GM18951 (cell line): ENCODE data around the gene MRPS27.

ENCODE experiments used
- POLR2A ChIP-seq: IDR thresholded peaks from 4 replicates; pipeline ENCODE4 v1.6.1; 2011; ENCODE audit warnings: mild to moderate bottlenecking; ENCODE audit not compliant: insufficient read length, insufficient read depth; ENCODE audit errors: extremely low read depth
- in situ Hi-C: fragments of 300-500 bp; cut with MboI; formaldehyde crosslinking; loops from one replicate; pipeline ENCODE4 v1.12.0; 2022; ENCODE audit warnings: low sequenced_read_pairs, mixed read lengths, inconsistent platforms; ENCODE audit not compliant: unreplicated experiment

The MRPS27 gene

DNA sequence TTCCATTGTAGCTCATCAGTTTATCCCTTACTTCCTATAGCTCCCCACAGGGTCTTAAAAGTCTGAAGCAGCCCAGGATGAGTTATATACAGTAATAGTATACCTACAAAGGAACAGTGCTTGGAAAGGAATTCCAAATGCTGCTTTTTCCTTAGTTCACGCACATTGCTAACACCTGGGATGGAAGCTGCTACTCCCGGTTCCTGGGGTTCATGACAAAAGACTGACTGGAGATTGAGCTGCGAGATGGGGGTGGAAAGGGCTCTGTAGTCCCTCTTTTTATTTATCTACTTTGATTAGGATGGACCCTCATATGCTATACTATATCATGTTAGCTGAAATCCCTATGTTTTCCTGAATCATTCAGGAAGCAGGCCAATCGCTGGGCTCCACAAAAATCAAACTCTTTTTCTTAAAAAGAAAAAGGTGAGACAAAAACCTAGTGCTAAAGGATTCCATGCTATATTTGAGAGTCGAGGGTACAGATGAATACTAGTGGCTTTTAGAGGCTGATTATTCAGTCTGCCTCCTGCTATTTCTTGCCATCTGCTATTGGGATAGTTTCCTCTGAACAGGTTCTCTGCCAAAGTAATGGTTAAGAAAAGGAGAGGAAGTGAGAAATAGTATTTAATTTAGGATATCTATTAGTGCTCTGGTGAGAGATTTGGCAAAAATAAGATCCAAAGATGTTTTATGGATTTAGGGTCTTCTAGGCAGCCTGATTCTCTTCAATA, 81.2 kb downstream of the MRPS27 start:
- in situ Hi-C loops: no loop called here
- no peak for TF ChIP-seq POLR2A

DNA sequence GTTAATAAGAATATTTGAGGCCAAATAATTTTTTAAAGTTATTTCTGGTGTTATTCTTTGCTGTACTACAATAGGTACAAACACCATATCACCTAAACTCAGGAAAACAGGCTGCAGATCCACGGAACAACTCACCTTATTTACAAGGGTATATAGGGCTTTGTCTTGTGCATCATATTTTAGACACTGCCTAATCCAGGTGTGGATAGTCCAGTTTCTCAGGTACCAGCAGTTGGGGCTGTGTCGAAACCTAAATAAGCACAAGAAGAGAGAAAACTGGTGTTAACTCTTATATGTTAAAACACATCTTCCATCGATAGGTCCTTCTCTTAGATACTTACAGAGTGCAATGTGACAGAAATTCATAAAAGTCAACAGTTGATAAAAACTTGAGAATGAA, 82.2 kb downstream of the MRPS27 start:
- in situ Hi-C loops: no loop called here
- no peak for TF ChIP-seq POLR2A

DNA sequence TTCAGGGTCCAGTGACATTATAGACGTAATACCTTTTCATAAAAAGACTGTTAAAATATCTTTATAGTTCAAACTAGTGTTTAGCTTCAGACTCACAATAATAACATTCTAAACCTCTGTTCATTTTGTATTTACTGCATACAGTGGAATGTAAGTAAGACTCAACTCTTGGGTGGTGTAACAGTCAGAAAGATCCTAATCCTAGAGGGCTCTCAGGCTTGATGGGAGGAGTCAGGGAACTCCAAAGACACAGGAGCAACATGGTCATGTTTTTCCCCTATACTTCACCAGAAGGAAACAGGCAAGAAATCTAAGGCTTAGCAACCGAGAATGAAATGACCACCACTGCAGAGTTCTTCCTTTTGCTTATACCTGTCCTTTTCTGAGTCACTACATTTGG, 82.6 kb downstream of the MRPS27 start:
- TF ChIP-seq POLR2A: no peak
- in situ Hi-C loops: no loop called here

DNA sequence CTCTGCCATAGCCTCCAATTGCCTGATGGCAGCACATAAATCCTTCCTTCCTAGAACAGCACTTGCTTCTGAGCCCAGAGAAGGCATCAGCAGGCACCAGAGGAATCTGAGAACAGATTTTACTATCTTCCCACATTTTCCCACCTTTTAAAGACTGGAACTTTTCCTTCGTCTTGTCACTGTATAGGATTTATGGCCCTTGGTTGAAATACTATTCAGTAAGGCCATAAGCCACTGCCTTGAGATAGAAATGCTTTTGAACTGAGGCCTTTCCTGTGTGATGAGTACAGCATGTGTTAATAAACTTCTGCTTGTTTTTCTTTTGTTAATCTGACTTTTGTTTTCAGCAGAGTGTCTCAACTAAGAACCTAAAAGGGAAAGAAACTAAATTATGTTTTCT, 84.3 kb downstream of the MRPS27 start:
- no peak for TF ChIP-seq POLR2A
- in situ Hi-C loops: no loop called here

DNA sequence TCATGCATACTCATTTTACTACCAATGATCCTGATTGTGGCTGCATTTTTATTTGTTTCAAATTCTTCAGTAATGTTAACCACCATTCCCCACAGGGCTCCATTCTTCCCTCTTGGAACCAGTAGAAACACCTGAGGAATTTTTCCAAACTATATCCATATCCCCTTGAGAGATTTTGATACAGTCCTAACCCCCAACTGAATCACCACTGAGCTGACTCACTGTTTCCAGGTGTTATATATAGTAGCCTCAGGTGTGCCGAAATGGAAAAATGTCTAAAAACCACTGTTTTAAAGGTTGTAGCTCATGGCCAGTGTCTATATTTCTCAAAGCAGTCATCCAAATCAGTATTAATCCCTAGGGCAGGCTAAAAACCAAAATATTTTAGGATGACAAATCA, 85.2 kb downstream of the MRPS27 start:
- in situ Hi-C loops: no loop called here
- TF ChIP-seq POLR2A: no peak

DNA sequence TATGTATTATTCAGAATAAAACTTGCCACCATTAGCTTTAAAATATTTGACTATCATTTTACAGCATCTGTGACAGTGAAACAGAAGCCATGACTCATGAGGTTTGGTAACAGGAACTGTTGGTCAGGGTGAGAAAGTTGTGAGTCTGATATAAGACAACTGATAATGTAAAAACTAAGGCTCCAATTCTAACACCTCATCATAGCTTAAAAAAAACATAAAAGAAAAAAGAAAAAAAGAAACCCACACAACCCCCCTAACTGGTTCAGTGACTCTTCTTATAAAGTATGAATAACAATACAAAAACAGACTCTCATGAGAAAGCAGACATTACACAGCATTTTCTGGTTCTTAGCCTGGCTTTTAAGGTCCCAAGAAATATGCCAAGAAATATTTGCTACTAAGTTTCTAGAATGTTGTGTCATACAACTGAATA, 85.8 kb downstream of the MRPS27 start:
- TF ChIP-seq POLR2A: no peak
- in situ Hi-C loops: no loop called here

DNA sequence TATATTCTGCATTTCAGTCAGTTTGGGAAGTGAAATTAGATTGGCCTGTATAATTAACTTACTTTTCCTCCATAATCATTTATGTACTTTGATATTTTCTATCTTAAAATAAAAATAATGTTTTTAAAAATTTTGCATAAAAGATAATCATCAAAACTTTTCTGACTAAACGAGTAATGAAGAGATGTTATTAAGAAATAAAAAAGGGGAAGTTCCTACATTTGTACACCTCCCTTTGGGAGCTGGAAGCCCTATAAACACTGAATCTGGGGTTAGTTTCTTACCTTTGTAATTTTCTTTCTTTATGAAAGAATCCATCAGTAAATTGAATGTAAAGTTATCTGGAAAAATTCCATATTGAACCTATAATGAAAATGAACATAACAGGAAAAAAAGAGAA, 86.2 kb downstream of the MRPS27 start:
- no peak for TF ChIP-seq POLR2A
- in situ Hi-C loops: no loop called here

DNA sequence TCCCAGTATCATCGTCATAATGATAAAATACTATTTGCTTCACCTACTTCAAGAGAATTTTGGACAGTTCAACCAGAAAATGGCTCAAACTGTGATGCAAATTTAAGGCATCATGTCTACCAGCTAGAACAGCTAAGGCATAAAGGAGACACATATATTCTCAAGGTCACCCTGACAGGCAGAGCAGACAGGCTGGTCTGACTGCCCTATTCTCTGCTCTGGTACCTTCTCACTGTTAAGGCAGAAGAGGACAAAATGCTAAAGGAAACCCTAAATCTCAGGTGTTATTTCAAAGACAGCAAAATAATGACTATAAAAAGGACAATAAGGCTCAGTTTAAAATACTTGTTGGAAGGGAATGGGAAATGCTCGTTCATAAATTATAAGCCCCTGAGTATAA, 87.2 kb downstream of the MRPS27 start:
- in situ Hi-C loops: no loop called here

DNA sequence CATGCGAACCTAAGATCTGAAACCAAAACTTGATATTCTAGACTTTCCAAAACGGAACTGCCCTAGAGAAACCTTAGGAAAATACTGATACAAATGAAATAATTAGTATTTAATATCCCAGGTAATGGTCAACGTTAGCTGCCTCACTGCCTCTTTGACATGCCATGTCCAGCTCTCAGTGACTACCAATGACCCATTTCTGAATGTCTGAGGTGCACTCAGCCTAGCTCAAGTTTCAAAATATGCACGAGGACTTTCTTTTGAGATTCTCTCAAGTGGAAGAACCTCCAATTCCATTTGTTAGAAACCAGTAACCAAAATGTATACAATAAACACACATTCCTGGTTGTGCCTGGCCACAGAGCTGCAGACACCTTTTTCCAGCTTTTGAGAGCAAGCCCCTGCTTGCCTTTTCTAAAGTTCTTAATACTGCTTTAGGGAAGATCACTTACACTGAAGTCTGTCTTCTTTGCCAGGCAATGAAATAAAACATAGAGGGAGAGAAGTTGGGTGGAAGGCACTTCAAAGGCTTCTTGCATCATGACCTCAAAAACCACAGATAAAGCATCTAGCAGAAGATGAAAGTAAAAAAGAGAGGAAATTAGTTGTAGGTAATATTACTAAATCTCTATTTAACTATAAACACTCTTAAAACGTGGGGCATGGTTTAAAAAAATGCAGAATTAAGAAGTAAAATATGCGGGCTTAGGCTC, 87.9 kb downstream of the MRPS27 start:
- TF ChIP-seq POLR2A: no peak
- in situ Hi-C loops: no loop called here

More for the DNA sequence above, 87.2 kb downstream of the MRPS27 start:
- TF ChIP-seq POLR2A: no peak

DNA sequence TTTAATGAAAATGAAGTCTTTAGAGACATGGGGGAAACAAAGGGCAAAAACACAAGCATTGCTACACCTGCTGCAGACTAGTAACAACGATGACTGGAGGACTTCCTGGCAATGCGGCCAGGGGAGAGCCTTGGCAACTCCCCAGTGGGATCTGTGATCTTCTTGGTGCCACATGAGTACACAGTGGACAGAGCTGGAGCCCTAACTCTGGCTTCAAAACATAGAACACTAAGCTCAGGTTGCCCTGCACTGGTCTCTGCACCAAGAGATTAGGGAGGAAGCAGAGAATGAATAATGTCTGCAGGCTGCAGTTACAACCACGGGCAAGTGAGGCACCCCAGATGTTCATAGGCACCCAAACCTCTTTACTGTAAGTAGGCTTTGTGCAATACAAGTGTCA, 91.1 kb downstream of the MRPS27 start:
- TF ChIP-seq POLR2A: no peak
- in situ Hi-C loops: no loop called here

DNA sequence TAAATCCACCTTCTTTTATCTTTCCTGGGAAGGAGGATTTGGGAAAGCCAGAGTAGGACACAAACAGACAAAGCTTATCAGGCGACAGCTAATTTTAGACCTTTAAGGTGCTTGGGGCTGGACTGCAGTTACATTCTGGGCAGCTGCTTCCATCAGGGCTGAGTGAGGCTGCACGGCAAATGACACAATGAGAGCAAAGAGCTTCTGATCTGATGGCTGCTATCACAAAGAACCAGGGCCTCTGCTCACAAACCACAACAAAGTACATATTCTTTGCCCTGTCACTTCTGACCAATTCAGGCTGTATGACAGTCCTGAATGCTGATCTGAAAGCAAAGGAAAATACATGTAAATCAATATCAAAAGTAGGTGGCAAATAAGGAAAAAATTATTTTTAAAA, 93.1 kb downstream of the MRPS27 start:
- in situ Hi-C loops: no loop called here
- no peak for TF ChIP-seq POLR2A

DNA sequence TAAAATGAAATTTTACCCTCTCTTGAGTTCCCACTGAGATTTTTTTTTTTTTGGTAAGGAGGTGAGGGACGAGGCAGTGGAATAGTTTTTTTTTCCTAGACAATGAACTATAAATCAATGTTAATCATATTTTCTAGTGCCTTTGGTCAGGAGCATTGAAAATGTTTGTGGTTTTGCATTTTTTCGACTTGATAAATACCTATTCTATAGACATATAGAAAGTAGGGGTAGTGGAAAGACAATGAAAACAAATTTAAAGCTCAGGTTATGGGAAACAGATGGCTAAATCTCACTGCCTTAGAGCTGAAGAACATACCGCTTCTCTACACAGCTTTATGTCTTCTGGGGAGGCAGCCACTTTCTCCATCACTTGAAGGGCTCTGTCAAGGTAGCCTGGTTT, 94.3 kb downstream of the MRPS27 start:
- no peak for TF ChIP-seq POLR2A
- in situ Hi-C loops: no loop called here

DNA sequence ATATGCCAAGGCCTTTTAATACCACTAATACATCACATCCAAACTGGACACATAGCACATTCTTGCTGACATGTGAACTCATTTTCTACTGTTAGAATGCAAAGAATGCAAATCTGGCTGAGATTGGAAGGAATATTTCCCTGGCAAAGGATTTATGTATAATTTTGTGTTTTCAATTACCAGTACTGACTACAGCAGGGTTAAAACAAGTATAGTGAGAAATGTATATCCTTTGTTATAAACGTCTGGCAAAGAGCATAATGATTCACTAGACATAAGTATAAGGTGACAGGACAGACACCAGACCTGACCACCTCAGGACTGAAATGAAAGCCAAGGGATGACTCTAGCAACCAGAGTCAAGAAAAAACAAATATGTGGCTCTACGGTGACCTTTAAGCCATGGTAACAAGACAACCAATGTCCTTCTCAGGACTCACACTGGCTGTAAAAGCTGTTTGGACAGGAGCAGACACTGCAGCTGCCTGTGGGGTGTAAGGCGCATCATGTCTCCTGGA, 95.0 kb downstream of the MRPS27 start:
- in situ Hi-C loops: no loop called here

DNA sequence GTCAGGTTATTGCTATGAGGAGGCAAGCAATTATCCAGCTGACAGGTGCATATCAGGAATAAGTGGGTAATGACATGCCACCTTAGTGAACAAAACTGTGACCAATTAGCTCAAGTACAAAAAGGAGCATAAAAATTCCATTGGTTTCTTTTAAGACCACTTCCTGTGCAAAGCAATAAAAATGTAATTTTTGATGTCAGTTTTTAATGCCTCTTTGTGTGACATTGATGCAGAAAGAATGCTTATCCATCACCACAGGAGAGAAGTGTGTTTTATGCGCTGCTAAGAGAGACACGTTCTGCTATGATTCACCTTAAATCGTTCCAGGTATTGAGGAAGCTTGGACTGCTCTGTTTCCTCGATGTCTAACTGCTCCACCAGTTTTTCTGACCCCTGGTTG, 96.7 kb downstream of the MRPS27 start:
- in situ Hi-C loops: no loop called here
- no peak for TF ChIP-seq POLR2A

More for the DNA sequence above, 95.0 kb downstream of the MRPS27 start:
- no peak for TF ChIP-seq POLR2A
